Spleen (tissue), 11 donors: ENCODE data around the gene GINS2. TPM values are rescaled to one million over a fixed set of nuclear protein-coding genes. Genes with fewer than 3 reads are reported as not detected.

ENCODE experiments used
- DNase-seq: peaks from one replicate; pipeline ENCODE4 v3.0.0-alpha.2; 2020
- H3K27ac ChIP-seq, 8 donors: fragments of 200-600 bp; sonication (generic) in 7 of 8; 1 replicate in 4 of 8; 2 replicates in 4 of 8; pipeline versions ENCODE4 v1.5.0 to v1.8.0; 2016 to 2021; ENCODE audit warnings: inconsistent platforms in 4 of 8, mild to moderate bottlenecking in 4 of 8, moderate library complexity in 1 of 8
- H3K27me3 ChIP-seq, 7 donors: fragments of 200-600 bp; sonication (generic) in 6 of 7; replicated peaks in 1 of 7; 1 replicate in 4 of 7; 2 replicates in 3 of 7; pipeline versions ENCODE4 v1.5.0 to v1.8.0; 2016 to 2021; ENCODE audit warnings: inconsistent platforms in 3 of 7, mild to moderate bottlenecking in 1 of 7
- H3K36me3 ChIP-seq, 6 donors: fragments of 200-600 bp; sonication (generic) in 5 of 6; 1 replicate in 4 of 6; 2 replicates in 2 of 6; pipeline versions ENCODE4 v1.5.0 to v1.8.0; 2016 to 2021; ENCODE audit warnings: inconsistent platforms in 2 of 6
- H3K4me1 ChIP-seq, 6 donors: fragments of 200-600 bp; sonication (generic) in 5 of 6; 1 replicate in 3 of 6; 2 replicates in 3 of 6; pipeline versions ENCODE4 v1.5.0 to v1.8.0; 2016 to 2021; ENCODE audit warnings: inconsistent platforms in 3 of 6
- H3K4me3 ChIP-seq, 8 donors: fragments of 200-600 bp; sonication (generic) in 7 of 8; 1 replicate in 4 of 8; 2 replicates in 4 of 8; pipeline versions ENCODE4 v1.5.0 to v1.8.0; 2016 to 2021; ENCODE audit warnings: inconsistent platforms in 4 of 8, mild to moderate bottlenecking in 4 of 8, moderate library complexity in 2 of 8
- H3K9me3 ChIP-seq, 8 donors: fragments of 200-600 bp; sonication (generic) in 7 of 8; 1 replicate in 4 of 8; 2 replicates in 4 of 8; pipeline versions ENCODE4 v1.5.0 to v1.8.0; 2016 to 2021; ENCODE audit warnings: inconsistent platforms in 4 of 8
- CTCF ChIP-seq, 11 experiments: fragments of 200-600 bp in 7 of 11; fragments of 450-650 bp in 4 of 11; sonication (generic) in 4 of 11; IDR thresholded peaks in 8 of 11; conservative IDR thresholded peaks in 3 of 11; 1 replicate in 7 of 11; 2 replicates in 4 of 11; pipeline versions ENCODE4 v1.4.0 to v1.8.0; 2016 to 2021; ENCODE audit warnings: antibody characterized with exemption in 11 of 11, inconsistent platforms in 4 of 11, mild to moderate bottlenecking in 1 of 11
- POLR2A ChIP-seq, 3 donors: fragments of 450-650 bp; IDR thresholded peaks; one replicate each; pipeline ENCODE4 v1.5.1; 2017; ENCODE audit warnings: antibody characterized with exemption in 3 of 3, mild to moderate bottlenecking in 1 of 3
- POLR2AphosphoS5 ChIP-seq, 3 donors: sonication (generic); formaldehyde crosslinking; IDR thresholded peaks; one replicate each; pipeline ENCODE4 v1.5.1; 2017; ENCODE audit warnings: antibody characterized with exemption in 3 of 3
- WGBS, 5 donors: extraction: QIAGEN DNeasy Blood & Tissue Kit in 3 of 5; methylation state at CpG; one replicate each; pipeline versions ENCODE4 v1.1.5 to v1.1.7; 2013 to 2018; 5-methylcytosine and 5-hydroxymethylcytosine counted together
- intact Hi-C: fragments of 100-400 bp; cut with DNase I; formaldehyde crosslinking; loops from one replicate; pipeline ENCODE4 v1.15.0; 2023; ENCODE audit warnings: low total_unique reads
- polyA plus RNA-seq, 3 donors: library from polyadenylated mRNA; stranded (reverse); fragments of 200-250 nt; gene quantifications; one replicate each; pipeline ENCODE4 v1.2.1, GENCODE V29; 2013
- total RNA-seq, 7 donors: library from RNA; depleted of rRNA in 3 of 7; stranded (reverse); fragments of >200 nt in 3 of 7; fragmentation: NEBNext Ultra II Directional in 4 of 7; extraction: Animal tissue kit (Norgen Biotek cat#: 25700) in 4 of 7; gene quantifications; one replicate each; pipeline versions ENCODE4 v1.1.0 to v1.2.1, GENCODE V29; 2016 to 2021
- donor health status: healthy with polysubstance abuse.
- donor health status: DM: no; HTN: no; CAD: no; lungs with moderate emphysema.
- donor health status: DM: no; HTN: no; CAD: no.
- donor health status: Bipolar disorder and iron deficiency.
- donor health status: healthy.
- donor health status: DM: no; HTN: no; CAD: no.
- donor health status: DM: yes; HTN: yes; CAD: no.

GINS2 gene
- total and polyA plus RNA-seq, 10 donors = 1.0 to 7.0 (median 2.3) TPM

GRCh38 chr16:85734311-85735017 is 45.7 kb upstream of the GINS2 start:
- Histone ChIP-seq H3K27ac (peak overlapping the region in 4 of 8 donors; percentile 43 to 70 (median 68)), H3K36me3 (peaks cover 0 to 8% (median 0%) of the 10 kb centered on the region in 6 donors), H3K9me3 (no peaks in the 10 kb centered on the region), H3K4me3 (peak overlapping the region in 2 of 8 donors; percentile 6 to 47), H3K4me1 (peaks cover 5 to 75% (median 30%) of the 10 kb centered on the region in 6 donors), H3K27me3 (no peaks in the 10 kb centered on the region)
- WGBS, 5 donors = 76 to 85% (median 79%) methylated on average over 10 of the region's 10 CpGs
- TF ChIP-seq POLR2A (IDR thresholded peaks at IDR 0.05) (no peak), POLR2AphosphoS5 (IDR thresholded peaks at IDR 0.05) (no peak)
- DNase-seq = no peak
- intact Hi-C loops = no loop called here

- peaks cover 5 to 80% (median 30%) of the 10 kb centered on the region in 6 donors for H3K4me1 ChIP-seq
- intact Hi-C loops = no loop called here
- peak overlapping the region in 6 of 8 donors; percentile 38 to 70 (median 56) for H3K27ac ChIP-seq
- H3K27me3 ChIP-seq = no peaks in the 10 kb centered on the region
- DNase-seq = no peak
- no peak for TF ChIP-seq CTCF (IDR thresholded peaks at IDR 0.05 in 8 of 11, conservative IDR thresholded peaks at IDR 0.05 in 3 of 11)
- no peak for TF ChIP-seq POLR2A (IDR thresholded peaks at IDR 0.05)
- TF ChIP-seq POLR2AphosphoS5 (IDR thresholded peaks at IDR 0.05) = no peak
- no peaks in the 10 kb centered on the region for H3K9me3 ChIP-seq
- H3K4me3 ChIP-seq = no peak overlapping the region
- WGBS, 5 donors = 47 to 73% (median 69%) methylated on average over 11 of the region's 11 CpGs
- peaks cover 0 to 8% (median 0%) of the 10 kb centered on the region in 6 donors for H3K36me3 ChIP-seq
These were observed 45.1 kb upstream of the GINS2 start for GRCh38 chr16:85733839-85734170.

GRCh38 chr16:85733155-85733838 is 44.5 kb upstream of the GINS2 start:
- H3K36me3 ChIP-seq = peaks cover 0 to 8% (median 0%) of the 10 kb centered on the region in 6 donors
- no peaks in the 10 kb centered on the region for H3K9me3 ChIP-seq
- no peak overlapping the region for H3K4me3 ChIP-seq
- WGBS, 5 donors = 40 to 57% (median 51%) methylated on average over 13 of the region's 13 CpGs
- peak overlapping the region in 6 of 8 donors; percentile 38 to 70 (median 56) for H3K27ac ChIP-seq
- DNase-seq = no peak
- peak in 1 of 3 donors; percentile 32 for TF ChIP-seq POLR2AphosphoS5 (IDR thresholded peaks at IDR 0.05)
- TF ChIP-seq POLR2A (IDR thresholded peaks at IDR 0.05) = no peak
- no peak for TF ChIP-seq CTCF (IDR thresholded peaks at IDR 0.05 in 8 of 11, conservative IDR thresholded peaks at IDR 0.05 in 3 of 11)
- no peaks in the 10 kb centered on the region for H3K27me3 ChIP-seq
- intact Hi-C loops = no loop called here
- H3K4me1 ChIP-seq = peaks cover 5 to 80% (median 30%) of the 10 kb centered on the region in 6 donors

GRCh38 chr16:85731179-85731578 is 42.4 kb upstream of the GINS2 start:
- no peak for DNase-seq
- Histone ChIP-seq H3K27ac (no peak overlapping the region), H3K27me3 (no peaks in the 10 kb centered on the region), H3K36me3 (peaks cover 0 to 15% (median 0%) of the 10 kb centered on the region in 6 donors), H3K4me1 (peaks cover 5 to 68% (median 26%) of the 10 kb centered on the region in 6 donors), H3K4me3 (no peak overlapping the region), H3K9me3 (no peaks in the 10 kb centered on the region)
- 67 to 74% (median 71%) methylated on average over 5 of the region's 5 CpGs for WGBS, 5 donors
- TF ChIP-seq CTCF (IDR thresholded peaks at IDR 0.05 in 8 of 11, conservative IDR thresholded peaks at IDR 0.05 in 3 of 11) (no peak), POLR2A (IDR thresholded peaks at IDR 0.05) (no peak)
- intact Hi-C loops = no loop called here
